AG09309 (cell line): ENCODE data around the gene NGEF.

Source experiments
- DNase-seq: peaks from one replicate; pipeline ENCODE4 v3.0.0-alpha.2; 2010; ENCODE audit warnings: low read depth
- H3K4me3 ChIP-seq: 2 replicates; pipeline ENCODE4 v1.5.1; 2011; ENCODE audit warnings: mild to moderate bottlenecking, low read depth, low read length, moderate library complexity; ENCODE audit not compliant: control insufficient read depth
- CTCF ChIP-seq: IDR thresholded peaks from 2 replicates; pipeline ENCODE4 v1.5.1; 2011; ENCODE audit warnings: mild to moderate bottlenecking, low read depth, low read length, inconsistent platforms; ENCODE audit not compliant: insufficient read depth, control insufficient read depth; ENCODE audit errors: missing control alignments

NGEF gene

GRCh38 chr2:233012301-233012971, 620 bp downstream of the NGEF start:
- TF ChIP-seq CTCF: no peak
- no peak for DNase-seq

GRCh38 chr2:233011702-233012131, 1.3 kb downstream of the NGEF start:
- H3K4me3 ChIP-seq: no peak overlapping the region
- no peak for TF ChIP-seq CTCF
- no peak for DNase-seq

More at GRCh38 chr2:233012301-233012971, 620 bp downstream of the NGEF start:
- H3K4me3 ChIP-seq: no peak overlapping the region

- no peak for TF ChIP-seq CTCF
- no peak overlapping the region for H3K4me3 ChIP-seq
- DNase-seq: no peak
Measured at GRCh38 chr2:233011268-233011650, 1.8 kb downstream of the NGEF start.

GRCh38 chr2:233010569-233011267, 2.3 kb downstream of the NGEF start:
- TF ChIP-seq CTCF: no peak
- DNase-seq: no peak
- H3K4me3 ChIP-seq: no peak overlapping the region

GRCh38 chr2:233009661-233010060, 3.4 kb downstream of the NGEF start:
- no peak for DNase-seq
- TF ChIP-seq CTCF: no peak
- H3K4me3 ChIP-seq: no peak overlapping the region

GRCh38 chr2:233007739-233008138, 5.3 kb downstream of the NGEF start:
- H3K4me3 ChIP-seq: no peak overlapping the region
- TF ChIP-seq CTCF: no peak
- no peak for DNase-seq
